Measurements from ENCODE around the gene WNT3.

- TF ChIP-seq MAX (IDR thresholded peaks at IDR 0.05) (no peak), CTCF (IDR thresholded peaks at IDR 0.05; ENCODE audit: low read depth, low read length, missing input control) (no peak), JUND (IDR thresholded peaks at IDR 0.05) (no peak), REST (IDR thresholded peaks at IDR 0.05) (no peak), EGR1 (IDR thresholded peaks at IDR 0.05; ENCODE audit: low read depth in 2 of 2) (no peak), HNF4G (IDR thresholded peaks at IDR 0.05) (no peak), YY1 (IDR thresholded peaks at IDR 0.05) (no peak)
Observed at GRCh38 chr17:46741122-46741730, 77.3 kb downstream of the WNT3 start.
